ENCODE data around the gene DTL. TPM values are rescaled to one million over a fixed set of nuclear protein-coding genes. Genes with fewer than 3 reads are reported as not detected.
A peak's percentile ranks its signal among the peaks of the same experiment; 100 is the strongest.
"Not testable (repeated sequence)": the region's sequence is repeated elsewhere in the genome, so short reads cannot be mapped to it uniquely, and the experiment has no call there.

DTL gene, protein sequence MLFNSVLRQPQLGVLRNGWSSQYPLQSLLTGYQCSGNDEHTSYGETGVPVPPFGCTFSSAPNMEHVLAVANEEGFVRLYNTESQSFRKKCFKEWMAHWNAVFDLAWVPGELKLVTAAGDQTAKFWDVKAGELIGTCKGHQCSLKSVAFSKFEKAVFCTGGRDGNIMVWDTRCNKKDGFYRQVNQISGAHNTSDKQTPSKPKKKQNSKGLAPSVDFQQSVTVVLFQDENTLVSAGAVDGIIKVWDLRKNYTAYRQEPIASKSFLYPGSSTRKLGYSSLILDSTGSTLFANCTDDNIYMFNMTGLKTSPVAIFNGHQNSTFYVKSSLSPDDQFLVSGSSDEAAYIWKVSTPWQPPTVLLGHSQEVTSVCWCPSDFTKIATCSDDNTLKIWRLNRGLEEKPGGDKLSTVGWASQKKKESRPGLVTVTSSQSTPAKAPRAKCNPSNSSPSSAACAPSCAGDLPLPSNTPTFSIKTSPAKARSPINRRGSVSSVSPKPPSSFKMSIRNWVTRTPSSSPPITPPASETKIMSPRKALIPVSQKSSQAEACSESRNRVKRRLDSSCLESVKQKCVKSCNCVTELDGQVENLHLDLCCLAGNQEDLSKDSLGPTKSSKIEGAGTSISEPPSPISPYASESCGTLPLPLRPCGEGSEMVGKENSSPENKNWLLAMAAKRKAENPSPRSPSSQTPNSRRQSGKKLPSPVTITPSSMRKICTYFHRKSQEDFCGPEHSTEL
- 10 to 100 TPM; 85.0 to 86.9 TPM for total RNA-seq
- polyA plus RNA-seq: 0.23 TPM

DNA sequence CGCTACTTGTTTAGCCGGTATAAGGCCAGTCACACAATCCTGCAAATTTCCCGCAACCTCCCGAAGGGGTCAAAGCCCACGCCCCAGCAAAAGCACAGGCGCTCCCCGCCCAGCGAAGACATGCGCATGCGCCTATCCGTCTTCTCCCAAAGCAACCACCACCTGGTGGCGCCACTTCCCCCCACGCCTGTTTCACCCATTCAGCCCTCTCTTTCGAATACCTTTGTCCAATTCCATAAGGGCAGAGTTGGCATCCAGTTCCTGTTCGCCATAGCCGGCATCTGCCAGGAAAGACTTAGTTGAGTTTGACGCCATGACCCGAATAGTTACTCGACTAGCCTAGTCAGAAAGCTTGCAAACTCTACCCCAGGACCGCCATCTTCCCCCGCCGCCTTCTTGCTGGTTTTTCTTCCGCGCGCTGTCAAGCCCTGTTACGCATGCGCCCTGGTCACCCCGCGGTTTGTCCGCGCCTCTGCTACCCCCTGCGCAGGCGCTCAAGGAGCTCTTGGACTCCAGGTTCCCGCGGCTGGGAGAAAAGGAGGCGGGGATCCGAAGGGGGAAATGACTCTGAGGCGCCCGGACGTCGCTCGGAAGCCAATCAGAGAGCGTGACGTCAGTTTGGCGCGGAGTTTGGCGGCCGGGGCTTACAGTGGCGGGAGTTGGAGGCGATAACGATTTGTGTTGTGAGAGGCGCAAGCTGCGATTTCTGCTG is at the start of gene DTL, which contains the start of gene INTS7:
Gene DTL, plus strand, starts transcription at position 626 of the 712 bp plus-strand sequence. CDS start 143 bp downstream, outside the sequence.
Gene INTS7, minus strand, starts transcription at position 435 of the 712 bp plus-strand sequence. Its CDS starts 120 bp downstream, at position 315.
- Mint-ChIP-seq H3K4me1 (peaks cover 40 to 76% (median 70%) of the 10 kb centered on the region in 3 donors), H3K36me3 (peaks cover 0 to 18% (median 5%) of the 10 kb centered on the region in 3 donors), H3K9me3 (no peaks in the 10 kb centered on the region), H3K27ac (peak within 1 kb of the TSS; percentile 84 to 99 (median 95)), H3K4me3 (peak within 1 kb of the TSS; percentile 90 to 100 (median 99)), H3K27me3 (peaks cover 0 to 5% of the 10 kb centered on the region in 2 donors)
- Histone ChIP-seq H3K4me3 (ENCODE audit: low read length) (peak within 1 kb of the TSS; percentile 96), H3K36me3 (ENCODE audit: insufficient read depth, low read length) (no peaks in the 10 kb centered on the region), H3K27ac (ENCODE audit: low read depth, low read length) (peak within 1 kb of the TSS; percentile 70), H3K27me3 (ENCODE audit: insufficient read depth, low read length, poor library complexity, severe bottlenecking) (no peaks in the 10 kb centered on the region), H3K4me1 (ENCODE audit: insufficient read depth, low read length) (peaks cover 26% of the 10 kb centered on the region), H3K9me3 (ENCODE audit: low read length) (no peaks in the 10 kb centered on the region)
- CTCF ChIA-PET: interaction anchor here (0.6 to 3.9 kb wide), 43 partner anchors 10 to 960 kb away, joined by 3 to 39 read pairs (median 4); partner anchors contain the start of genes NEK2, PACC1, PPP2R5A and RCOR3
- POLR2A ChIA-PET: interaction anchor here (0.6 to 2.5 kb wide), 6 partner anchors 22 to 405 kb away, joined by 3 to 24 read pairs (median 4); partner anchors contain the start of gene PPP2R5A
- peak; percentile 96 to 99 (median 98) for DNase-seq

DNA sequence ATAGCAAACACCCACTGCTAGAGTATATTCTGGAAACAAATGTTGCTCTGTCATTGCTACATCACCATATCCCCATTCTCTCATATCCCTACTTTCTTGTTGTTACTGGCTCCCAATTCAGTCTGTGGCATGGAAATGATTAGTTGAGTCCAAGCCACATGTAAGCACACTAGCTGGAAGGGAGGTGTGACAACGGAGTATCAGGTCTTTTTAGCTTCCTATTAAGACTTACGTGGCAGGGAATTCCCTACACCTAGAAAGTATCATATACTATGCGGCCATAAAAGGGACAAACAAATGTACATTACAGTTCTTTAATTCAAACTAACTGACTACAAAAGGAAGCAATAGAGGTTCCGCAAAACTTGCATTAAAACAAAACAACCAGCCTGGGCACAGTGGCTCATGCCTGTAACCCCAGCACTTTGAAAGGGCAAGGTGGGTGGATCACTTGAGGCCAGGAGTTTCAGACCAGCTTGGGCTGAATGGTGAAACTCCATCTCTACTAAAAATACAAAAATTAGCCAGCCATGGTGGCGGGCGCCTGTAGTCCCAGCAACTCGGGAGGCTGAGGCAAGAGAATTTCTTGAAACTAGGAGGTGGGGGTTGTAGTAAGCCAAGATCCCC is 48.8 kb upstream of the DTL start:
- H3K36me3 Mint-ChIP-seq: peaks cover 10 to 47% (median 14%) of the 10 kb centered on the region in 3 donors
- no peak for DNase-seq

DNA sequence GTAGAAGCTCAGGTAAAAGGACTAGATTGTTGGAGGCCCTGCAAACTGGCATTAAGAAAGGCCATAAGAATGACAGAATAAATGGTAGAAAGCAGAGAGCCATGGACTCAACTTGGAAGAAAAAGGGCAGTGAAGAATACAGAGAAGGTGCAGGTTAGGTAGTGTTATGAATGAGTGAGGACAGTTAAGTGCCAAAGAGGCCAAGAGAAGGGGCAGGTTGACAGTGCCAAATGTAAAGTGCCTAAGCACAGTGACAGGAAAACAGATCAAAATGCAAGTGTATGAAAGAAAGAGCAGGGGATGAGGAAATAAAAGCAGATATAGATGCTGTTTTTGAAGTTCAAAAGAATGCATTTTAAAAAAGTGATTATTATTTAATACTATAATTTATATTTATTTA is 43.9 kb upstream of the DTL start:
- Histone ChIP-seq H3K9me3 (ENCODE audit: low read length) (no peaks in the 10 kb centered on the region), H3K36me3 (ENCODE audit: insufficient read depth, low read length) (no peaks in the 10 kb centered on the region), H3K4me1 (ENCODE audit: insufficient read depth, low read length) (no peaks in the 10 kb centered on the region), H3K27ac (ENCODE audit: low read depth, low read length) (no peak overlapping the region), H3K4me3 (ENCODE audit: low read length) (no peak overlapping the region), H3K27me3 (ENCODE audit: insufficient read depth, low read length, poor library complexity, severe bottlenecking) (no peaks in the 10 kb centered on the region)
- Mint-ChIP-seq H3K27me3 (no peaks in the 10 kb centered on the region), H3K9me3 (no peaks in the 10 kb centered on the region), H3K4me1 (peaks cover 0 to 1% (median 0%) of the 10 kb centered on the region in 3 donors), H3K4me3 (no peak overlapping the region), H3K27ac (no peak overlapping the region), H3K36me3 (peaks cover 6 to 25% (median 9%) of the 10 kb centered on the region in 3 donors)
- ChIA-PET POLR2A (no interaction called here), CTCF (no interaction called here)
- DNase-seq: no peak

More for the DNA sequence above, 48.8 kb upstream of the DTL start:
- Mint-ChIP-seq H3K27me3 (no peaks in the 10 kb centered on the region), H3K27ac (peak overlapping the region in 2 of 8 donors; percentile 13 to 38), H3K9me3 (no peaks in the 10 kb centered on the region), H3K4me1 (peaks cover 0 to 1% (median 0%) of the 10 kb centered on the region in 3 donors), H3K4me3 (no peak overlapping the region)
- Histone ChIP-seq H3K9me3 (ENCODE audit: low read length) (no peaks in the 10 kb centered on the region), H3K36me3 (ENCODE audit: insufficient read depth, low read length) (no peaks in the 10 kb centered on the region), H3K27ac (ENCODE audit: low read depth, low read length) (no peak overlapping the region), H3K27me3 (ENCODE audit: insufficient read depth, low read length, poor library complexity, severe bottlenecking) (no peaks in the 10 kb centered on the region), H3K4me1 (ENCODE audit: insufficient read depth, low read length) (no peaks in the 10 kb centered on the region), H3K4me3 (ENCODE audit: low read length) (no peak overlapping the region)
- POLR2A ChIA-PET: no interaction called here
- CTCF ChIA-PET: no interaction called here

DNA sequence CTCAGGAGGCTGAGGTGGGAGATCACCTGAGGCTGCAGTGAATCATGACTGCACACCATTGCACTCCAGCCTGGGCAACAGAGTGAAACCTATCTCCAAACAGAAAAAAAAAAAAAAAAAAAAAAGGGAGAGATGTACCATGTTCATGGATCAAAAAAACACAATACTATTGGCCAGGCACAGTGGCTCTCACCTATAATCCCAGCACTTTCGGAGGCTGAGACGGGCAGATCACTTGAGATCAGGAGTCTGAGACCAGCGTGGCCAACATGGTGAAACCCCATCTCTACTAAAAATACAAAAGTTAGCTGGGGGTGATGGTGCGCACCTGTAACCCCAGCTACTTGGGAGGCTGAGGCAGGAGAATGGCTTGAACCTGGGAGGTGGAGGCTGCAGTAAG is 38.1 kb upstream of the DTL start:
- CTCF ChIA-PET: interaction anchor here (1.2 kb wide), 1 partner anchor 188 kb away, joined by 3 read pairs; no protein-coding TSS in a partner anchor
- H3K27ac ChIP-seq (ENCODE audit: low read depth, low read length); H3K27me3 ChIP-seq (ENCODE audit: insufficient read depth, low read length, poor library complexity, severe bottlenecking); H3K4me1 Mint-ChIP-seq; H3K27me3 Mint-ChIP-seq; H3K36me3 ChIP-seq (ENCODE audit: insufficient read depth, low read length); H3K4me3 Mint-ChIP-seq; H3K9me3 Mint-ChIP-seq; H3K4me1 ChIP-seq (ENCODE audit: insufficient read depth, low read length); H3K9me3 ChIP-seq (ENCODE audit: low read length); POLR2A ChIA-PET; DNase-seq; H3K4me3 ChIP-seq (ENCODE audit: low read length); H3K27ac Mint-ChIP-seq: not testable (repeated sequence)
- peaks cover 12 to 36% (median 13%) of the 10 kb centered on the region in 3 donors for H3K36me3 Mint-ChIP-seq

DNA sequence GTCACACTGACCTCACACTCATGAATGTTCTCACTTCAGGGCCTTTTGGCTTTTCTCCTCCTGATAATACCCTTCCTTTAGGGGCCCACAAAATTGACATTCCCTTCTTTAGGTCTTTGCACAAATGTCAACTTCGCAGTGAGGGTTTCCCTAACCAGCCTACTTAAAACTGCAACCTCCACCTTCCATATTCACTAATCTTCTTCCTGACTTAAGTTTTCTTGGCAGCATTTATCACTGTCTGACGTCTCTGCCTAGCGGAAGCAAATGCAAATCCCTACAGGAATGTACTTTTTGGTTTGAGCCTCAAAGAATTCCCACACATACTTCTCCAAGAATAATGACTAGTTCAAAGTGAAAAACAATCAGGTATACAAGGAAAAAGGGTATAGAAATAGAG is 33.0 kb upstream of the DTL start:
- Mint-ChIP-seq H3K4me1 (peaks cover 0 to 13% (median 0%) of the 10 kb centered on the region in 3 donors), H3K9me3 (no peaks in the 10 kb centered on the region), H3K27ac (peak overlapping the region in 1 of 8 donors; percentile 7), H3K27me3 (no peaks in the 10 kb centered on the region), H3K36me3 (peaks cover 0 to 49% (median 25%) of the 10 kb centered on the region in 3 donors), H3K4me3 (no peak overlapping the region)
- H3K9me3 ChIP-seq (ENCODE audit: low read length): no peaks in the 10 kb centered on the region
- ChIA-PET CTCF (interaction anchor here (1.0 kb wide), 1 partner anchor 8 kb away, joined by 3 read pairs; no protein-coding TSS in a partner anchor), POLR2A (no interaction called here)
- H3K27ac ChIP-seq (ENCODE audit: low read depth, low read length): no peak overlapping the region
- H3K4me1 ChIP-seq (ENCODE audit: insufficient read depth, low read length): no peaks in the 10 kb centered on the region
- DNase-seq: no peak
- H3K4me3 ChIP-seq (ENCODE audit: low read length): no peak overlapping the region
- H3K27me3 ChIP-seq (ENCODE audit: insufficient read depth, low read length, poor library complexity, severe bottlenecking): no peaks in the 10 kb centered on the region
- no peaks in the 10 kb centered on the region for H3K36me3 ChIP-seq (ENCODE audit: insufficient read depth, low read length)

DNA sequence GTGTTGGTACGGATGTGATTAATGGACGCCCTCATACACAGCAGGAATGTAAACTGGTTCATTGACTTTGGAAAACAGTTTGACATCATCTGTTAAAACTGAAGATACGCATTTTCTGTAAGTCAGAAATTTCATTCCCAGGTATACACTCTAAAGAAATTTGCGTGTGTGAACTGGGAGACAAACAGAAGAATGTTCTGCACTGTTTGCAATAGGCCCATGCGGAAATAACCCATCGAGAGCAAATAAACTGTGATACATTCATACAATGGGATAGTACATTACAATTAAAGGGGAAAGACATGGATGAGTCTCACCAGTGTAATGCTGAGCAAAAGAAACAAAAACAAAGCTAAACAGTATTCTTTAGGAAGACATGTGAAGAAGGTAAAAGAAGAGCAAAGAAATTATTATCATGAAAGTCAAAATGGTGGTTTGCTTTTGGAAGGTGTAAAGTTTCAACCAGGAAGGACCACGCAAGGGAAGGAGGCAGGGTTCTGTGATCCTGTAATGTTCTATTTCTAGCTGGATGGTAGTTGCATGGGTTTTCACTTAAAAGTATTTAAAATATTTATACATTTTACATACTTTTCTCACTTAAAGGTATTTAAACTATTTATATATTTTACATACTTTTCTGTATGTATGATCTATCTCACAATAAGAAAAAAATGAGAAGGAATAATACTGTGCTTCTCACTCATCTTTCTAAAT is 30.5 kb upstream of the DTL start:
- CTCF ChIA-PET: interaction anchor here (1.1 kb wide), 1 partner anchor 139 kb away, joined by 3 read pairs; no protein-coding TSS in a partner anchor

DNA sequence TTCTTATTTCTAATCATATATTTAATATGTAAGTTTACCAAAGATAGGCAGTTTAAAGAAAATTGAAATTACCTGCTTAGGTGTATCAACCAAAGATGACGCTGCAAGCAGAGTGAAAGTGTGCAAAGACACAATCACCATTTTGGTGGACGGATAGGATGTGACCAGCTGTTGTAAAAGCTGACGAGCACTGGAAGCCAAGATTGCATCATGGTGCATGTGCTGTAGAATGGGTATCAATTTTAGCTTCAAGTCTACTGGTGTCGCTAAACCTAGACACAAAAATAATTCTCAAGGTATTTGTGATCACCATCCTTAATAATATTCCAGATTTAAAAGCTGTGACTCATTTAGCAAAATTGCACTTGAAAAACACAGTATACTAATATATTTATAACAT is 28.4 kb upstream of the DTL start:
- CTCF ChIA-PET: no interaction called here
- Mint-ChIP-seq H3K4me3 (no peak overlapping the region), H3K9me3 (no peaks in the 10 kb centered on the region), H3K27ac (no peak overlapping the region), H3K27me3 (no peaks in the 10 kb centered on the region), H3K36me3 (peaks cover 0 to 46% (median 21%) of the 10 kb centered on the region in 3 donors), H3K4me1 (peaks cover 3 to 7% (median 3%) of the 10 kb centered on the region in 3 donors)
- Histone ChIP-seq H3K27me3 (ENCODE audit: insufficient read depth, low read length, poor library complexity, severe bottlenecking) (no peaks in the 10 kb centered on the region), H3K4me1 (ENCODE audit: insufficient read depth, low read length) (no peaks in the 10 kb centered on the region), H3K27ac (ENCODE audit: low read depth, low read length) (no peak overlapping the region), H3K9me3 (ENCODE audit: low read length) (no peaks in the 10 kb centered on the region), H3K4me3 (ENCODE audit: low read length) (no peak overlapping the region), H3K36me3 (ENCODE audit: insufficient read depth, low read length) (no peaks in the 10 kb centered on the region)
- POLR2A ChIA-PET: no interaction called here
- no peak for DNase-seq

More for the DNA sequence above, 30.5 kb upstream of the DTL start:
- Histone ChIP-seq H3K27me3 (ENCODE audit: insufficient read depth, low read length, poor library complexity, severe bottlenecking) (no peaks in the 10 kb centered on the region), H3K27ac (ENCODE audit: low read depth, low read length) (no peak overlapping the region), H3K36me3 (ENCODE audit: insufficient read depth, low read length) (no peaks in the 10 kb centered on the region), H3K4me1 (ENCODE audit: insufficient read depth, low read length) (no peaks in the 10 kb centered on the region), H3K9me3 (ENCODE audit: low read length) (no peaks in the 10 kb centered on the region), H3K4me3 (ENCODE audit: low read length) (no peak overlapping the region)
- Mint-ChIP-seq H3K4me3 (no peak overlapping the region), H3K27ac (no peak overlapping the region), H3K36me3 (peaks cover 0 to 56% (median 27%) of the 10 kb centered on the region in 3 donors), H3K27me3 (no peaks in the 10 kb centered on the region), H3K9me3 (no peaks in the 10 kb centered on the region), H3K4me1 (peaks cover 0 to 13% (median 0%) of the 10 kb centered on the region in 3 donors)
- POLR2A ChIA-PET: no interaction called here
- DNase-seq: no peak
